HEK293 (cell line): ENCODE measurements around the gene ARMH3.

Source experiments
- CTCF ChIA-PET: fragments of 350-600 bp; formaldehyde crosslinking; extraction: SDS; loops from one replicate; lab custom pipeline; 2021; ENCODE audit warnings: antibody characterized with exemption; lab: Yijun Ruan, JAX
- POLR2A ChIA-PET: fragments of 300-600 bp; formaldehyde crosslinking; extraction: SDS; loops from one replicate; lab custom pipeline; 2020; ENCODE audit warnings: antibody characterized with exemption, inconsistent platforms; lab: Yijun Ruan, JAX
- H3K27ac ChIP-seq: fragments of 200-500 bp; sonication (Bioruptor generic); 2 replicates; pipeline ENCODE4 v1.5.1; 2014; ENCODE audit warnings: low read depth, low read length, control low read depth, inconsistent platforms; ENCODE audit errors: extremely low read depth
- H3K36me3 ChIP-seq, 2 experiments: fragments of 200-500 bp in 1 of 2; sonication (Bioruptor generic) in 1 of 2; 1 replicate in 1 of 2; 2 replicates in 1 of 2; pipeline ENCODE4 v1.5.1; 2014 to 2017; ENCODE audit warnings: inconsistent platforms in 2 of 2, low read length in 2 of 2; ENCODE audit not compliant: control insufficient read depth in 2 of 2, insufficient read depth in 1 of 2
- H3K4me1 ChIP-seq: fragments of 200-500 bp; sonication (Bioruptor generic); 2 replicates; pipeline ENCODE4 v1.5.1; 2014; ENCODE audit warnings: mild to moderate bottlenecking, low read length, inconsistent platforms; ENCODE audit not compliant: control insufficient read depth, insufficient read depth
- H3K4me3 ChIP-seq: 2 replicates; pipeline ENCODE4 v1.5.1; 2011; ENCODE audit warnings: low read depth, mild to moderate bottlenecking, control low read depth, low read length, moderate library complexity
- H3K9me3 ChIP-seq: fragments of 200-500 bp; sonication (Bioruptor generic); 2 replicates; pipeline ENCODE4 v1.5.1; 2014; ENCODE audit warnings: low read depth, low read length, inconsistent platforms; ENCODE audit not compliant: control insufficient read depth, insufficient read depth
- BCL11A ChIP-seq: fragments of 450-650 bp; formaldehyde crosslinking; IDR thresholded peaks from 2 replicates; pipeline ENCODE4 v1.5.1; 2016; ENCODE audit warnings: low read depth, missing biosample characterization, missing genetic modification characterization
- GLIS1 ChIP-seq: fragments of 450-650 bp; formaldehyde crosslinking; IDR thresholded peaks from 2 replicates; pipeline ENCODE4 v1.5.1; 2016; ENCODE audit warnings: missing biosample characterization, missing genetic modification characterization
- GLIS2 ChIP-seq: fragments of 450-650 bp; formaldehyde crosslinking; IDR thresholded peaks from 2 replicates; pipeline ENCODE4 v1.5.1; 2016; ENCODE audit warnings: missing biosample characterization, missing genetic modification characterization
- KLF1 ChIP-seq: fragments of 450-650 bp; formaldehyde crosslinking; IDR thresholded peaks from 2 replicates; pipeline ENCODE4 v1.5.1; 2016; ENCODE audit warnings: missing biosample characterization, missing genetic modification characterization
- MEIS1 ChIP-seq: sonication (generic); formaldehyde crosslinking; IDR thresholded peaks from 2 replicates; pipeline ENCODE4 v1.8.1; 2022; ENCODE audit warnings: missing genetic modification reagents, mild to moderate bottlenecking, borderline replicate concordance
- SETDB1 ChIP-seq: IDR thresholded peaks from one replicate; pipeline ENCODE4 v1.6.1; 2017; ENCODE audit warnings: mild to moderate bottlenecking, low read length, moderate library complexity, mixed read lengths; ENCODE audit not compliant: insufficient read length
- SP2 ChIP-seq: fragments of 450-650 bp; formaldehyde crosslinking; IDR thresholded peaks from 2 replicates; pipeline ENCODE4 v1.5.1; 2016; ENCODE audit warnings: missing biosample characterization, missing genetic modification characterization
- TCF7L2 ChIP-seq: IDR thresholded peaks from 2 replicates; pipeline ENCODE4 v1.6.1; 2011; ENCODE audit warnings: low read depth, mild to moderate bottlenecking, inconsistent platforms, low read length, moderate library complexity, borderline replicate concordance
- YY1 ChIP-seq: fragments of 450-650 bp; formaldehyde crosslinking; IDR thresholded peaks from 2 replicates; pipeline ENCODE4 v1.5.1; 2018; ENCODE audit warnings: missing biosample characterization, missing genetic modification characterization
- YY2 ChIP-seq: fragments of 450-650 bp; formaldehyde crosslinking; IDR thresholded peaks from 2 replicates; pipeline ENCODE4 v1.5.1; 2016; ENCODE audit warnings: missing biosample characterization, missing genetic modification characterization
- ZBTB20 ChIP-seq: fragments of 450-650 bp; formaldehyde crosslinking; IDR thresholded peaks from 2 replicates; pipeline ENCODE4 v1.5.1; 2016; ENCODE audit warnings: missing biosample characterization, missing genetic modification characterization
- ZBTB7A ChIP-seq: fragments of 450-650 bp; formaldehyde crosslinking; IDR thresholded peaks from 2 replicates; pipeline ENCODE4 v1.5.1; 2016; ENCODE audit warnings: low read depth, missing biosample characterization, missing genetic modification characterization
- ZEB2 ChIP-seq: fragments of 450-650 bp; formaldehyde crosslinking; IDR thresholded peaks from 2 replicates; pipeline ENCODE4 v1.5.1; 2016; ENCODE audit warnings: missing biosample characterization, missing genetic modification characterization
- ZFP3 ChIP-seq: fragments of 450-650 bp; formaldehyde crosslinking; IDR thresholded peaks from 2 replicates; pipeline ENCODE4 v1.5.1; 2016; ENCODE audit warnings: low read depth, missing biosample characterization, missing genetic modification characterization
- ZNF146 ChIP-seq: fragments of 450-650 bp; formaldehyde crosslinking; IDR thresholded peaks from 2 replicates; pipeline ENCODE4 v1.5.1; 2016; ENCODE audit warnings: missing biosample characterization, missing genetic modification characterization
- ZNF324 ChIP-seq: fragments of 450-650 bp; formaldehyde crosslinking; IDR thresholded peaks from 2 replicates; pipeline ENCODE4 v1.5.1; 2016; ENCODE audit warnings: missing biosample characterization, missing genetic modification characterization
- ZNF558 ChIP-seq: fragments of 450-650 bp; formaldehyde crosslinking; IDR thresholded peaks from 2 replicates; pipeline ENCODE4 v1.5.1; 2016; ENCODE audit warnings: missing biosample characterization, missing genetic modification characterization
- ZNF600 ChIP-seq: fragments of 450-650 bp; formaldehyde crosslinking; IDR thresholded peaks from 2 replicates; pipeline ENCODE4 v1.5.1; 2016; ENCODE audit warnings: missing biosample characterization, missing genetic modification characterization
- ZNF624 ChIP-seq: fragments of 450-650 bp; formaldehyde crosslinking; IDR thresholded peaks from 2 replicates; pipeline ENCODE4 v1.5.1; 2017; ENCODE audit warnings: missing biosample characterization, missing genetic modification characterization
- TF ChIP-seq, protein P1 (sequence below): fragments of 450-650 bp; formaldehyde crosslinking; IDR thresholded peaks from 2 replicates; pipeline ENCODE4 v1.5.1; 2016; ENCODE audit warnings: missing biosample characterization, missing genetic modification characterization
- TF ChIP-seq, protein P2 (sequence below): fragments of 450-650 bp; formaldehyde crosslinking; IDR thresholded peaks from 2 replicates; pipeline ENCODE4 v1.5.1; 2017; ENCODE audit warnings: missing biosample characterization, missing genetic modification characterization
- TF ChIP-seq, protein P3 (sequence below): fragments of 450-650 bp; IDR thresholded peaks from 2 replicates; pipeline ENCODE4 v1.5.1; 2018; ENCODE audit warnings: missing biosample characterization, missing genetic modification characterization
- TF ChIP-seq, protein P4 (sequence below): fragments of 450-650 bp; formaldehyde crosslinking; IDR thresholded peaks from 2 replicates; pipeline ENCODE4 v1.5.1; 2017; ENCODE audit warnings: missing biosample characterization, missing genetic modification characterization
- TF ChIP-seq, protein P5 (sequence below): fragments of 450-650 bp; formaldehyde crosslinking; IDR thresholded peaks from 2 replicates; pipeline ENCODE4 v1.5.1; 2016; ENCODE audit warnings: missing biosample characterization, missing genetic modification characterization
- TF ChIP-seq, protein P6 (sequence below): fragments of 450-650 bp; formaldehyde crosslinking; IDR thresholded peaks from 2 replicates; pipeline ENCODE4 v1.5.1; 2016; ENCODE audit warnings: missing biosample characterization, missing genetic modification characterization

ARMH3 gene

DNA sequence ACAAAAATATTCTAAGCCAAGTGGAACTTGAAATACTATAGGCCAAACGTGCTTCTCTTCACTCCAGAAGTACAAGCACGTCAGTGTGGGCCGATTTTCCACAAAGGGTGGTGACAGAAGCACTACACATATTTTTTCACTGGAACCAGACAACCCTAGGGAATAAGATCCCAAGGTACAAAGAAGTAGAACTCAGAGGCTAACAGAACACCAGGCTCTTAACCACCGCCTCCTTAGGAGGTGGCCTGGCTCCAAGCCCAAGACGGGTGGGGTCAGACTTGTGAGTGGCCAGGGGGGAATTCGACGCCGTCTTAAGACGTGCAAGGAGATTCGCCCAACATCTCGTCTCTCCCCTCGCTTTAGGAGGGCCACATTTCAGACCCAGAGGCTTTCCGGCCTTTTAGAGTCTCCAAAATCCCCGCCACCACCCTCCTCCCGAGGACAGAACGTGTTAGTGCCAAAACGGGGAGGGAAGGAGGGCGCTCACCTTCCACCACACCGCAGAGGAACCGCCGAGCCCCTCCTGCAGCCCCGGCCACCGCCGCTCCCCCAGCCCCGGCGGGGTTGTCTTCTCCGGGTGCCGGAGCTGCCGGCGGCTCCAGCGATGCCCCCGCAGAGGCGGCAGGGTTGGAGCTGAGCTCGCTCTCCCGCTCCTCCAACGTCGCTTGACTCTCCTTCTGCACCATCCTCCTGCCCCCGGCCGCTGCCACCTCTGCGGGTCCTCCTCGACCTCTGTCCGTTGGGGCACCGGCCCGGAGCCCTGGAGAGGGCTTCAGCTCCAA, 238.4 kb downstream of the ARMH3 start:
- peaks cover 9% of the 10 kb centered on the region for H3K4me1 ChIP-seq
- H3K36me3 ChIP-seq, result peaks cover 0 to 7% of the 10 kb centered on the region in 2 experiments; a peak in 2 of 3 replicates
- peak overlapping the region; percentile 92 for H3K4me3 ChIP-seq
- no peaks in the 10 kb centered on the region for H3K9me3 ChIP-seq
- ChIA-PET CTCF (interaction anchor here (0.6 to 2.6 kb wide), 9 partner anchors 10 to 544 kb away, joined by 3 to 17 read pairs (median 6); no protein-coding TSS in a partner anchor), POLR2A (interaction anchor here (0.6 to 2.5 kb wide), 18 partner anchors 9 to 588 kb away, joined by 3 to 24 read pairs (median 4); partner anchors contain the start of genes DPCD, NPM3 and POLL)
- H3K27ac ChIP-seq, result peak overlapping the region; percentile 90
- TF ChIP-seq ZFP3 (tag by site-specific recombination) (no peak), BCL11A (tag by site-specific recombination) (no peak), ZBTB20 (tag by site-specific recombination) (peak; percentile 52; the same call in 1 of the 2 replicates), GLIS1 (tag by site-specific recombination) (peak; percentile 75), TCF7L2 (no peak), SETDB1 (no peak), YY2 (tag by site-specific recombination) (no peak), YY1 (tag by site-specific recombination) (no peak), KLF1 (tag by site-specific recombination) (peak; percentile 25; the same call in 1 of the 2 replicates), ZNF146 (tag by site-specific recombination) (no peak), ZBTB7A (tag by site-specific recombination) (peak; percentile 43; the same call in 1 of the 2 replicates), MEIS1 (CRISPR knock-in tag) (no peak), ZEB2 (0 out of 2 replicates have a peak, but pooled peaks have one; percentile 14), ZNF624 (tag by site-specific recombination) (no peak), GLIS2 (tag by site-specific recombination) (peak; percentile 69), ZNF558 (no peak), ZNF600 (tag by site-specific recombination) (peak; percentile 95), ZNF324 (tag by site-specific recombination) (no peak), SP2 (peak; percentile 63)
- TF ChIP-seq, protein P1, sequence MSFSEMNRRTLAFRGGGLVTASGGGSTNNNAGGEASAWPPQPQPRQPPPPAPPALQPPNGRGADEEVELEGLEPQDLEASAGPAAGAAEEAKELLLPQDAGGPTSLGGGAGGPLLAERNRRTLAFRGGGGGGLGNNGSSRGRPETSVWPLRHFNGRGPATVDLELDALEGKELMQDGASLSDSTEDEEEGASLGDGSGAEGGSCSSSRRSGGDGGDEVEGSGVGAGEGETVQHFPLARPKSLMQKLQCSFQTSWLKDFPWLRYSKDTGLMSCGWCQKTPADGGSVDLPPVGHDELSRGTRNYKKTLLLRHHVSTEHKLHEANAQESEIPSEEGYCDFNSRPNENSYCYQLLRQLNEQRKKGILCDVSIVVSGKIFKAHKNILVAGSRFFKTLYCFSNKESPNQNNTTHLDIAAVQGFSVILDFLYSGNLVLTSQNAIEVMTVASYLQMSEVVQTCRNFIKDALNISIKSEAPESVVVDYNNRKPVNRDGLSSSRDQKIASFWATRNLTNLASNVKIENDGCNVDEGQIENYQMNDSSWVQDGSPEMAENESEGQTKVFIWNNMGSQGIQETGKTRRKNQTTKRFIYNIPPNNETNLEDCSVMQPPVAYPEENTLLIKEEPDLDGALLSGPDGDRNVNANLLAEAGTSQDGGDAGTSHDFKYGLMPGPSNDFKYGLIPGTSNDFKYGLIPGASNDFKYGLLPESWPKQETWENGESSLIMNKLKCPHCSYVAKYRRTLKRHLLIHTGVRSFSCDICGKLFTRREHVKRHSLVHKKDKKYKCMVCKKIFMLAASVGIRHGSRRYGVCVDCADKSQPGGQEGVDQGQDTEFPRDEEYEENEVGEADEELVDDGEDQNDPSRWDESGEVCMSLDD (tag by site-specific recombination), result no peak
- TF ChIP-seq, protein P2, sequence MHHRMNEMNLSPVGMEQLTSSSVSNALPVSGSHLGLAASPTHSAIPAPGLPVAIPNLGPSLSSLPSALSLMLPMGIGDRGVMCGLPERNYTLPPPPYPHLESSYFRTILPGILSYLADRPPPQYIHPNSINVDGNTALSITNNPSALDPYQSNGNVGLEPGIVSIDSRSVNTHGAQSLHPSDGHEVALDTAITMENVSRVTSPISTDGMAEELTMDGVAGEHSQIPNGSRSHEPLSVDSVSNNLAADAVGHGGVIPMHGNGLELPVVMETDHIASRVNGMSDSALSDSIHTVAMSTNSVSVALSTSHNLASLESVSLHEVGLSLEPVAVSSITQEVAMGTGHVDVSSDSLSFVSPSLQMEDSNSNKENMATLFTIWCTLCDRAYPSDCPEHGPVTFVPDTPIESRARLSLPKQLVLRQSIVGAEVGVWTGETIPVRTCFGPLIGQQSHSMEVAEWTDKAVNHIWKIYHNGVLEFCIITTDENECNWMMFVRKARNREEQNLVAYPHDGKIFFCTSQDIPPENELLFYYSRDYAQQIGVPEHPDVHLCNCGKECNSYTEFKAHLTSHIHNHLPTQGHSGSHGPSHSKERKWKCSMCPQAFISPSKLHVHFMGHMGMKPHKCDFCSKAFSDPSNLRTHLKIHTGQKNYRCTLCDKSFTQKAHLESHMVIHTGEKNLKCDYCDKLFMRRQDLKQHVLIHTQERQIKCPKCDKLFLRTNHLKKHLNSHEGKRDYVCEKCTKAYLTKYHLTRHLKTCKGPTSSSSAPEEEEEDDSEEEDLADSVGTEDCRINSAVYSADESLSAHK, result 0 out of 2 replicates have a peak, but pooled peaks have one; percentile 7
- TF ChIP-seq, protein P3, sequence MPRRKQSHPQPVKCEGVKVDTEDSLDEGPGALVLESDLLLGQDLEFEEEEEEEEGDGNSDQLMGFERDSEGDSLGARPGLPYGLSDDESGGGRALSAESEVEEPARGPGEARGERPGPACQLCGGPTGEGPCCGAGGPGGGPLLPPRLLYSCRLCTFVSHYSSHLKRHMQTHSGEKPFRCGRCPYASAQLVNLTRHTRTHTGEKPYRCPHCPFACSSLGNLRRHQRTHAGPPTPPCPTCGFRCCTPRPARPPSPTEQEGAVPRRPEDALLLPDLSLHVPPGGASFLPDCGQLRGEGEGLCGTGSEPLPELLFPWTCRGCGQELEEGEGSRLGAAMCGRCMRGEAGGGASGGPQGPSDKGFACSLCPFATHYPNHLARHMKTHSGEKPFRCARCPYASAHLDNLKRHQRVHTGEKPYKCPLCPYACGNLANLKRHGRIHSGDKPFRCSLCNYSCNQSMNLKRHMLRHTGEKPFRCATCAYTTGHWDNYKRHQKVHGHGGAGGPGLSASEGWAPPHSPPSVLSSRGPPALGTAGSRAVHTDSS (tag by site-specific recombination), result no peak
- TF ChIP-seq, protein P4, sequence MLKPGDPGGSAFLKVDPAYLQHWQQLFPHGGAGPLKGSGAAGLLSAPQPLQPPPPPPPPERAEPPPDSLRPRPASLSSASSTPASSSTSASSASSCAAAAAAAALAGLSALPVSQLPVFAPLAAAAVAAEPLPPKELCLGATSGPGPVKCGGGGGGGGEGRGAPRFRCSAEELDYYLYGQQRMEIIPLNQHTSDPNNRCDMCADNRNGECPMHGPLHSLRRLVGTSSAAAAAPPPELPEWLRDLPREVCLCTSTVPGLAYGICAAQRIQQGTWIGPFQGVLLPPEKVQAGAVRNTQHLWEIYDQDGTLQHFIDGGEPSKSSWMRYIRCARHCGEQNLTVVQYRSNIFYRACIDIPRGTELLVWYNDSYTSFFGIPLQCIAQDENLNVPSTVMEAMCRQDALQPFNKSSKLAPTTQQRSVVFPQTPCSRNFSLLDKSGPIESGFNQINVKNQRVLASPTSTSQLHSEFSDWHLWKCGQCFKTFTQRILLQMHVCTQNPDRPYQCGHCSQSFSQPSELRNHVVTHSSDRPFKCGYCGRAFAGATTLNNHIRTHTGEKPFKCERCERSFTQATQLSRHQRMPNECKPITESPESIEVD (tag by site-specific recombination), result peak; percentile 78
- TF ChIP-seq, protein P5, sequence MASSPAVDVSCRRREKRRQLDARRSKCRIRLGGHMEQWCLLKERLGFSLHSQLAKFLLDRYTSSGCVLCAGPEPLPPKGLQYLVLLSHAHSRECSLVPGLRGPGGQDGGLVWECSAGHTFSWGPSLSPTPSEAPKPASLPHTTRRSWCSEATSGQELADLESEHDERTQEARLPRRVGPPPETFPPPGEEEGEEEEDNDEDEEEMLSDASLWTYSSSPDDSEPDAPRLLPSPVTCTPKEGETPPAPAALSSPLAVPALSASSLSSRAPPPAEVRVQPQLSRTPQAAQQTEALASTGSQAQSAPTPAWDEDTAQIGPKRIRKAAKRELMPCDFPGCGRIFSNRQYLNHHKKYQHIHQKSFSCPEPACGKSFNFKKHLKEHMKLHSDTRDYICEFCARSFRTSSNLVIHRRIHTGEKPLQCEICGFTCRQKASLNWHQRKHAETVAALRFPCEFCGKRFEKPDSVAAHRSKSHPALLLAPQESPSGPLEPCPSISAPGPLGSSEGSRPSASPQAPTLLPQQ, result peak; percentile 65
- TF ChIP-seq, protein P6, sequence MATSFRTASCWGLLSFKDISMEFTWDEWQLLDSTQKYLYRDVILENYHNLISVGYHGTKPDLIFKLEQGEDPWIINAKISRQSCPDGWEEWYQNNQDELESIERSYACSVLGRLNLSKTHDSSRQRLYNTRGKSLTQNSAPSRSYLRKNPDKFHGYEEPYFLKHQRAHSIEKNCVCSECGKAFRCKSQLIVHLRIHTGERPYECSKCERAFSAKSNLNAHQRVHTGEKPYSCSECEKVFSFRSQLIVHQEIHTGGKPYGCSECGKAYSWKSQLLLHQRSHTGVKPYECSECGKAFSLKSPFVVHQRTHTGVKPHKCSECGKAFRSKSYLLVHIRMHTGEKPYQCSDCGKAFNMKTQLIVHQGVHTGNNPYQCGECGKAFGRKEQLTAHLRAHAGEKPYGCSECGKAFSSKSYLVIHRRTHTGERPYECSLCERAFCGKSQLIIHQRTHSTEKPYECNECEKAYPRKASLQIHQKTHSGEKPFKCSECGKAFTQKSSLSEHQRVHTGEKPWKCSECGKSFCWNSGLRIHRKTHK, result no peak
